ENCODE data around the gene LARGE2.

The LARGE2 gene

GRCh38 chr11:45961751-45962240, 39.3 kb downstream of the LARGE2 start:
- Histone ChIP-seq H3K9ac (ENCODE audit: low read length) (no peak overlapping the region), H3K4me3 (ENCODE audit: low read length) (no peak overlapping the region), H3K27me3 (ENCODE audit: control insufficient read depth, insufficient read depth, low read length) (no peaks in the 10 kb centered on the region), H3K27ac (ENCODE audit: low read length) (no peak overlapping the region), H3K36me3 (ENCODE audit: control insufficient read depth, low read depth, low read length) (peaks cover 5% of the 10 kb centered on the region), H3K9me3 (ENCODE audit: control insufficient read depth, low read depth, low read length) (no peaks in the 10 kb centered on the region), H3K4me1 (ENCODE audit: control insufficient read depth, low read depth, low read length) (no peaks in the 10 kb centered on the region)

DNA sequence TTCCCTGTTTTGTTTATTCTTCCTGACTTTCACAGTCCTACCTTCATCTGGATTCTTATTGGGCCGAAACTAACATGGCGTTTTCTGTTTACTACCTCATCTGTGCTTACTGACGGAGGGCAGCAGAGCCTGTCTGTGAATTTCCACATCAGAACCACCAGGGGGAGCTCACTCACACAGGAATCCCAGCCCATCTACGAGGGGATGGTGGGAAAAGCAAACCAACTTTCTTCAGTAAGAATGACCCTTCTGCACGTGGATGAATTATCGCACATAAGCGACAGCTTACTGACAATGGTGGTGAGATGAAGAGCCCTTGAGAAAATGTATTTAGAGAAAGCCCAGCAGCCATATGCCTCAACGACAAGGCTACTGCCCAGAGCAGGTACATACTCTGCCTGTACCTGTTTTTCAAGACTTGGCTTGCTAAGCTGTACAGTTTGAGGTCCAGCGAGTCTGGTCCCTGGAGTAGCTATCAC, 42.5 kb downstream of the LARGE2 start:
- no peaks in the 10 kb centered on the region for H3K9me3 ChIP-seq (ENCODE audit: control insufficient read depth, low read depth, low read length)
- no peak overlapping the region for H3K27ac ChIP-seq (ENCODE audit: low read length)
- H3K27me3 ChIP-seq (ENCODE audit: control insufficient read depth, insufficient read depth, low read length): no peaks in the 10 kb centered on the region
- H3K4me1 ChIP-seq (ENCODE audit: control insufficient read depth, low read depth, low read length): no peaks in the 10 kb centered on the region
- H3K36me3 ChIP-seq (ENCODE audit: control insufficient read depth, low read depth, low read length): peaks cover 26% of the 10 kb centered on the region
- no peak overlapping the region for H3K4me3 ChIP-seq (ENCODE audit: low read length)
- no peak overlapping the region for H3K9ac ChIP-seq (ENCODE audit: low read length)

DNA sequence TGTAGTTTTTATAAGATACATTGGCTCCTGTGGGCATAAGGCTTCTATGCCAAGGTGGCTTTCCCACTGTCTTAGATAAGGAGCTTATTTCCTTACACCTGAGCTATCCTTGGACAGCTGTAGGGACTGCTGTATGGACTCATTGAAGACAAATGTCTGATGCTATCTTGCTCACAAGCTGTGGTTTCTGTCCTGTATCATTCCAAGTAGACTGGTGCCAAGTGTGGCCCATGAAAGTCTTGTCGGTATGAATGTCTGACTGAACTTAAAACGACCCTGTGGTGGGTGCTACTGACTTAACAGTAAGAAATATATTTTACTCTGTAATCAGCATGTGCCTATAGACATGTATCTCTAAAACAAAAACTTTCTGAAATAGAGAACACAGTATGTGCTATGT, 45.0 kb downstream of the LARGE2 start:
- Histone ChIP-seq H3K9ac (ENCODE audit: low read length) (no peak overlapping the region), H3K9me3 (ENCODE audit: control insufficient read depth, low read depth, low read length) (no peaks in the 10 kb centered on the region), H3K4me1 (ENCODE audit: control insufficient read depth, low read depth, low read length) (no peaks in the 10 kb centered on the region), H3K27me3 (ENCODE audit: control insufficient read depth, insufficient read depth, low read length) (no peaks in the 10 kb centered on the region), H3K4me3 (ENCODE audit: low read length) (no peak overlapping the region), H3K27ac (ENCODE audit: low read length) (no peak overlapping the region), H3K36me3 (ENCODE audit: control insufficient read depth, low read depth, low read length) (peaks cover 33% of the 10 kb centered on the region)

GRCh38 chr11:45968901-45969300, 46.4 kb downstream of the LARGE2 start:
- Histone ChIP-seq H3K27ac (ENCODE audit: low read length) (no peak overlapping the region), H3K4me1 (ENCODE audit: control insufficient read depth, low read depth, low read length) (no peaks in the 10 kb centered on the region), H3K9me3 (ENCODE audit: control insufficient read depth, low read depth, low read length) (no peaks in the 10 kb centered on the region), H3K9ac (ENCODE audit: low read length) (no peak overlapping the region), H3K36me3 (ENCODE audit: control insufficient read depth, low read depth, low read length) (peaks cover 33% of the 10 kb centered on the region), H3K4me3 (ENCODE audit: low read length) (no peak overlapping the region), H3K27me3 (ENCODE audit: control insufficient read depth, insufficient read depth, low read length) (no peaks in the 10 kb centered on the region)

- Histone ChIP-seq H3K27ac (ENCODE audit: low read length) (no peak overlapping the region), H3K4me1 (ENCODE audit: control insufficient read depth, low read depth, low read length) (no peaks in the 10 kb centered on the region), H3K36me3 (ENCODE audit: control insufficient read depth, low read depth, low read length) (peaks cover 26% of the 10 kb centered on the region), H3K27me3 (ENCODE audit: control insufficient read depth, insufficient read depth, low read length) (no peaks in the 10 kb centered on the region), H3K9me3 (ENCODE audit: control insufficient read depth, low read depth, low read length) (no peaks in the 10 kb centered on the region), H3K9ac (ENCODE audit: low read length) (no peak overlapping the region), H3K4me3 (ENCODE audit: low read length) (no peak overlapping the region)
Observed at GRCh38 chr11:45973601-45974000, 51.1 kb downstream of the LARGE2 start.

- no peak overlapping the region for H3K4me3 ChIP-seq (ENCODE audit: low read length)
- no peak overlapping the region for H3K27ac ChIP-seq (ENCODE audit: low read length)
- peaks cover 25% of the 10 kb centered on the region for H3K36me3 ChIP-seq (ENCODE audit: control insufficient read depth, low read depth, low read length)
- no peak overlapping the region for H3K9ac ChIP-seq (ENCODE audit: low read length)
- H3K4me1 ChIP-seq (ENCODE audit: control insufficient read depth, low read depth, low read length): no peaks in the 10 kb centered on the region
- H3K9me3 ChIP-seq (ENCODE audit: control insufficient read depth, low read depth, low read length): no peaks in the 10 kb centered on the region
- H3K27me3 ChIP-seq (ENCODE audit: control insufficient read depth, insufficient read depth, low read length): no peaks in the 10 kb centered on the region
Observed at GRCh38 chr11:45974806-45975205, 52.4 kb downstream of the LARGE2 start.
